GM19468 (cell line): Measurements from ENCODE around the gene RWDD4.
A peak's percentile ranks its signal among the peaks of the same experiment; 100 is the strongest.

Experiments used
- ATAC-seq: cut with Tn5 transposase; IDR thresholded peaks from one replicate; pipeline ENCODE4 v1.9.1; 2021; ENCODE audit warnings: mild to moderate bottlenecking, moderate library complexity, moderate number of reproducible peaks; ENCODE audit not compliant: unreplicated experiment; ENCODE audit errors: extremely low read depth

The RWDD4 gene

DNA sequence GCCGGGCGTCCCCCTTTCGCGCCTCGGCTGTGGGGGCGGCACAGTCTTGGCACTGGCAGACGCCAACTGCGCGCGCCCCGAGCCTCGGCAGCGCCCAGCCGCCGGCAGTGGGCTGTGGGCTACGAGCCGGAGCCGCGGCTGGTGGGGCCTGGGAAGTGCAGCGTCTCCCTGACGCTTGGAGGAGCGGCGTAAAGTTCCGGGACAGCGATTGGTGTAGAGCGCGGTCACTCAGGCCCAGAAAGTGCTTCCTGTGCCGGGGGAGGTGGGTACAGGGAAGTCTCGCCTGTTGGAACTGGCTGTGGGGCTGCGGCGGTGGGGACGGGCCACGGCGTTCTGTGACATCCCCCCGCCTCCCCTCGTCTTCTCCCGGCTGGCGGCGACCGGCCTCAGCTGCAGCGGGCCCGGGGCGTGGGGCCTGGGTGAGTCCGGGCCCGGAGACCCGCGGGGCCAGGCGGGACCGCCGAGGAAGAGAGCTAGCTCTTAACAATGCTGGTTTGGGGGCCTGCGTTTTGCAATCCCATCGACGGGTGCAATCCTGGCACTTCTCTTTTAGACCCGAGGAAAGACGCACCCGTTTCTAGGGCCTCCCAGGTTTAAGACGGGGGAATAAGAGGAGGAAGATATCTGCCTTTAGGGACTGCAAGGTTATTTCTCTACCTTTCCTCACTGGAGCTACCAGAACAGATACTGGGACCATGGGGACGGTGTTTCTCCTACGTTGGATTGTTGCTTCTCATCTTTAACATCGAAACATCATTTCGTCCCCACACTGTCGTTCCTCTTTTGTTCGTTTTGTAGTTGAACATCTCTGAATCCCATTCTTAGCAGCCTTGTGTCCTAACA is at the start of gene RWDD4, which contains the start of gene TRAPPC11:
TSS of gene RWDD4 (minus strand) at position 157 of the 843 bp plus-strand sequence. CDS start 233 bp downstream, outside the sequence.
TSS of gene TRAPPC11 (plus strand) at position 265 of the 843 bp plus-strand sequence. CDS start 4,575 bp downstream, outside the sequence.
- peak; percentile 98 for ATAC-seq

DNA sequence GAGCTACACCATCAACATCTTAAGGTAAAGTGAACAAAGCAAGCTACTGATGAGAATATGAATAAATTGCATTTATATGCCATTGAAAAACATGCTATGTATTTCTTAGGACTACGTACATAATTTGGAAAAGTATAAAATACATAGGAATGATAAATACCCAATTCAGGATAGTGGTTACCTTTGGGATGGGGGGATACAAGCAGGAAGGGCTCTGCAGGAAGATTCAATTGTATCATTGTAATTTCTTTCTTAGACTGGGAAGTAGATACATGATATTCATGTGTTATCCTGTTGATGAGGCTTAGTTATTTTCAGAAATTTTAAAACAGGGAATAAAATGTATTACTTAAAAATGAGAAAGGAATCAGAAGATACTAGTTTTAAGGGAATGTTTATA is 43.5 kb upstream of the RWDD4 start:
- no peak for ATAC-seq

DNA sequence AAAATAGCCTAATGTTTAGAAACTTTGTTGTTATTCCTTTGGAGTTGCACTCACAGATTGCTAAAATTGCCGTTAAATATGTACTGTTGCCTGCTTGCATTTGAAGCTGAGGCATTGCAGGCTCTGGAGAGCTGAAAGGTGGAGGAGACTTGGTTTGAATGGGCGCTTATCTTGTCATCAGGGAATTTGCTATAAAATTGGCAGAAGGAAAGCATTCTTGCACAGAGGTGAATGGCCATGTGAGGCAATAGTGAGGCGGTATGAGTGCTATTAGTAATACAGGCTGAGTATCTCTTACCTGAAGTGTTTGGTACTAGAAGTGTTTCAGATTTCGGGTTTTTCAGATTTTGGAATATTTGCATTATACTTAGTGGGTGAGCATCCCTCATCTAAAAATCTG is 41.4 kb upstream of the RWDD4 start:
- no peak for ATAC-seq

DNA sequence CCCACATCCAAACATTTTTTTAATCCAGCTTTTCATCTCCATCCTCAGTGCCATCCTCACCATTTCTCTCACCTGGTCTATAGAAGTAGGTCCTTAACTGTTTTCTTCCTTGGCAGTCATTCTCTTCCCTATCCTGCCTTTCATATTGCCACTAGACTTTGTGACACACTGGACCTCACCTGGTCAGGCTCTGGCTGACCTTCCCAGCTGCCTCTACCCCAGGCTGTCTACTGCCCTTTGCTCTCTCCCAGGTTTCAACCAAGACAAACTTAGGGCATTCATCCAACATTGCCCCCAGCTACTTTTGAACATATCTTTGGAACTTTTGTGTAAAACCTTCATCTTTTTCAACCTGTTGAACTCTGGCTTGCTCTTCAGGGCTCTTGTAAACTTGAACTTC is 39.9 kb upstream of the RWDD4 start:
- ATAC-seq = no peak

DNA sequence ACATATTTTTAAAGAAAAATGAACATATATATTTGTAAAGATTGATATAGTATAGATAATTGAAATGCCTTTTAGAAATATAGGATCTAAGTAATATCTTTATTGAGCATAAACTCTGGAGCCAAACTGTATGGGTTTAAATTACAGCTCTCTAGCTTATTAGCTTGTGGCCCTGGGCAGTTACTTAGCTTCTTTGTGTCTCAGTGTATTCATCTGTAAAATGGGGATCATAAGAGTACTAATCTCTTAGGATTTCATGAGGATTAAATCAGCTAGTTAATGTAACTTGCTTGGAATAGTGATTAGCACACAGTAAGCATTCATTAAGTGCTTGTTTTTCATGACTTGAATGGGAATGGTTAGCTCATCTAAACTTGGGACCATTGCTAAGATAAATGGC is 32.9 kb upstream of the RWDD4 start:
- no peak for ATAC-seq

DNA sequence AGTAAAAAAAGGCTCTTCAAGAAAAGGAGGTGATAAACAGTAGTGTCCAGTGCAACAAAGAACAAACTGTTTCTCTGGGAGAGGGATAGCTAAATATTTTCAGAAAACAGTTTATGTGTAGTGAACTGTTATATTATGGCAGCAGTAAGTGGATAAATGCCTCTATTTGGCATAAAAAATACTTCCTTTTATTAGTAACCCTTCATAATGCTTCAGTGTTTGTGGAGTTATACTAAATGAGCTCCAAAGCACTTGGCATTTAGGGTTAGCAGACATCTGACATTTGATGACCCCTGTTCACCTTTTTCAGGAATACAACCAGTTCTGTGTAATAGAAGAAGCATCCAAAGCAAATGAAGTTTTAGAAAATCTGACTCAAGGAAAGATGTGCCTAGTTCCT is 32.0 kb upstream of the RWDD4 start:
- no peak for ATAC-seq

DNA sequence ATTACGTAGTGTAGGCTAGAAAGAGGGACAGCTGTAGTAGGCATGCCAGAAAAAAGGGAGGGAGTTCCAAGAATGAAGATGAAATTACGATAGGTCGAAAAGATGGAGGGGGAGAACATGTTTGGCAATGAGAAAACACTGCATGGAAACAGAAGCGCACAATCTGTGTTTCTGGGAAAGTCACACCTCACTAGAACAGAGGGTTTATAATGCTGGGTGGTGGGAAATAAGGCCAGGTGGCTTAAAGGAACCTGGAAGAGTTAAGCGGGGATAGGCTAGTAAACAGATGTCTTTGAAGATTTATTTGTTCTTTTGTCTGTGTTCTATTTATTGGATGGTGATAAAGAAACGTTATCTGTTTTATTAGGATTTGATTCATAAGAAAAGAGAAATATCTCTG is 29.2 kb upstream of the RWDD4 start:
- ATAC-seq = no peak

DNA sequence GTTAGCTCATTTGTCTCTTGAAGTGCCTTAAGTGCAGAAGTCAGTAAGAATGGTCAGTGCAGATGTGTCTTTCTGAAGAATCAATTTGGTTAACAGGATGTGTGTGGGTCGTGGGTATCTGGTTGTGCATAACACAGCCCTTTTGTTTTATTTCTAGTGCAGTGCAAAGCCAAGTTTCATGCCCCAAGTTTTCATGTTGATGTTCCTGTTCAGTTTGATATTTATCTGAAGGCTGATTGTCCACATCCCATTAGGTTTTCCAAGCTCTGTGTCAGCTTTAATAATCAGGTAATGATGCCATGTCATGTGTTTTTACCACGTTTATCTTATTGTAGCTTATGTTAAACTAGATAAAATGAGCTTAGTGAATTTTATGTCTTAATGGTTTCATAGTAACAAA is 27.5 kb upstream of the RWDD4 start:
- ATAC-seq = no peak

DNA sequence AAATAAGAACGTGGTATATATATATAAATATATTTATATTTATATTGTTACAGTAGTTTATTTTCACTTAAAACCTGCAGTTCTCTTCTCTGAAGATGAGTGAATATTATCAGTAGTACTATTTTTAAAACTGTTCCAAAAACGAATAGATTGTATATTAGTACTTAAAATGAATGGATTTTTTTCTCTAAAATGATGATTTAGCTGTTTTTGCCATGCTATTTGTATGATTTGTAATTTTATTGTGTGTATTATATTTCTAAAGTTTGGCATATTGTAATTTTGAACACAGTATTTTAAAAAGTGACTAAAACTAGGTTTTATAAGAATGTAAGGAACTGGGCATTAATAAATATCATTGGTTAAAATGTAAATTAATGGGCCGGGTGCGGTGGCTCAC is 22.1 kb upstream of the RWDD4 start:
- ATAC-seq = no peak

DNA sequence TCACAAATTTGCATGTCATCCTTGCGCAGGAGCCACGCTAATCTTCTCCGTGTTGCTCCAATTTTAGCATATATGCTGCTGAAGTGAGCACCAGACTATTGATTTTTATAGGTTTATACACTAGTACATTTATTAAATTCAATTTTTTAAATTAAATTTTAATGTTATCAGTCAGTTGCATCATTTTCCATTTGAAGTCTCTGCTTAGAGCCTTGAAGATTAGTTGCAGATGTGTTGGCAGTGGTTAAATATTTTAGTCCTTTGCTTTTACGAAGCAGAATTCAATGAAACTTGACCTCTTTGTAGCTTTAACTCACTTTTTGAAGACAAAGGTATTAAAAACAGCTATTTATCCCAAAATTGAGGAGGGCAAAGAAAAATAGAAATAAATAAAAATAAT is 16.6 kb upstream of the RWDD4 start:
- no peak for ATAC-seq

DNA sequence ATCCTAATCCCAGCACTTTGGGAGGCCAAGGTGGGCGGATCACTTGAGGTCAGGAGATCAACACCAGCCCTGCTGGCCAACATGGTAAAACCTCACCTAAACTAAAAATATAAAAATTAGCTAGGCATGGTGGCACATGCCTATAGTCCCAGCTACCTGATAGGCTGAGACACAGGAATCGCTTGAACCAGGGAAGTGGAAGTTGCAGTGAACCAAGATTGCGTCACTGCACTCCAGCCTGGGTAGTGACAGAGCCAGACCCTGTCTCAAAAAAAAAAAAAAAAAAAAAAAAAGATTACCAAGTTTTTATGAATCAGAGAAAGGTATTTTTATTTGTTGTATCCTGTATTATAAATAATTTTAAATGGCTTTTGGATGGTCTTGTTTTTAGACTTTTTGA is 15.2 kb upstream of the RWDD4 start:
- no peak for ATAC-seq

DNA sequence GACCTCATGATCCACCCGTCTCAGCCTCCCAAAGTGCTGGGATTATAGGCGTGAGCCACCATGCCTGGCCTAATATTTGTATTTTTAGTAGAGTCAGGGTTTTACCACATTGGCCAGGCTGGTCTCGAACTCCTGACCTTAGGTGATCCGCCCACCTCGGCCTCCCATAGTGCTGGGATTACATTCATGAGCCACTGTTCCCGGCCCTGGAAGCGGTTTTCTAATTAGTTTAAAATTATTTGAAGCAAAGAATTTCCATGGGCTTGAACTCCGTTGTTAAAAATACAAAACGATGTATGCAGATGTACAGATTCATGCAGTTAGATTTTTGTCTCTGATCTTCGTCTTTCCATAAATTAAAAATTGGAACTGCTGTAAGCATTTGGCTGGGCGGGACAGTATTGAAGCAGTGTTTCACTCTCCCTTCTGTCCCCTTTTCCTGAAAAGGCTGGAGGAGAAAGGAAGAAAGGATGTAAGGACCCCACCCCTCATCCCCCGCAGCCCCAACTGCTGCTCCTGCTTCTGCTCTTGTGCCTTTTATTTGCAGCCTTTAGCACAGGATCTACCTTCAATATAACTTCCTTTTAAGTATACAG is 12.1 kb upstream of the RWDD4 start:
- no peak for ATAC-seq

DNA sequence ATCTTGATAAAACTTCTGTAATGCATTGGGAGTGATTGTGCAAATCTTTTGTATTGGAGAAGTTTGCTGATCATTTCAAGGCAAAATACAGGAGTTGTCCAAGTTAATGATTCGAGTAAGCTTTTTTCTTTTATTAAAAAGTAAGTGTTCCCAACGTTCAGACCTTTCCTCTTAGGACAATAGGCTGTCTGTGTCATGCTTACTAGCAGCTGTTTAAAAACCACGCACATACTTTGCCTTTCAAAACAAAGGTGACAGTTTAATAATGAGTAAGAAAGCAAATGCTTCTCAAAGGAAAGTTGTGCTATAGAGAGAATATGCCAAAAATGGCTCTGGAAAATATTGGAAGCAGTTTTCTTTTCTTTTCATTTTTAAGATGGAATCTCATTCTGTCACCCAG is 11.3 kb upstream of the RWDD4 start:
- no peak for ATAC-seq

DNA sequence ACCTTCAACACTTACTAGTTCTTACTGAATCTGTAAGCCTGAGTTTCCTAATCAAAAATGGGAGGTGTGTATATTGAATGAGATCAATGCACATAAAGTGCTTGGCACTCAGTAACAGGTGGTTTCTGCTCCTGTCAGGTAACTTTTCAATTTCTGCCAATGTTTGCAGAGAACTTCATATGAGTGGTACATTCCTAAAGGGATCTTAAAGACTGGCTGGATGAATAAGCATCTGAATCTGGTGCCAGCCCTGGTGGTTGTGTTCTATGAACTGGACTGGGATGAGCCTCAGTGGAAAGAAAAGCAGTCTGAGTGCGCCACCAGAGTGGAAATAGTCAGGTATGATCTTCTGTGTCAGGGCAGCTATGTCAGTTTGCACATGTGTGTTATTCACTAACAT is 7.1 kb upstream of the RWDD4 start:
- no peak for ATAC-seq

DNA sequence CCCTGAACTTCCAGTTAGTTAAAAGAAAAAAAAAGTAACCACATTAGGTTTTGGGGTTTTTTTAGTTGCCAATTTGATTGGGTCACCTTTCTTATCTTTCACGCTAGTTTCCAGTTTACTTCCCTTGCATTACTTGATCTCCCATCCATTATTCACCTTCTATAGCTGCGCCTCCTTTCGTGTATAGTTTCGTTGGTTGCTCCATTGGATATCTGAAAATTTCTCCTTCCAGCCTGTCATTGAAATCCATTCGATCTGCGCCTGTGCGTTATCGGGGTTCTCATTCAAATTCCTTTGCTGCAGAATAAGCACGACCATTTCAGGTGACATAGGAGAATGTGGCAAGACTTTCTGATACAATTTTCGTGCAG is 872 bp upstream of the RWDD4 start:
- no peak for ATAC-seq

DNA sequence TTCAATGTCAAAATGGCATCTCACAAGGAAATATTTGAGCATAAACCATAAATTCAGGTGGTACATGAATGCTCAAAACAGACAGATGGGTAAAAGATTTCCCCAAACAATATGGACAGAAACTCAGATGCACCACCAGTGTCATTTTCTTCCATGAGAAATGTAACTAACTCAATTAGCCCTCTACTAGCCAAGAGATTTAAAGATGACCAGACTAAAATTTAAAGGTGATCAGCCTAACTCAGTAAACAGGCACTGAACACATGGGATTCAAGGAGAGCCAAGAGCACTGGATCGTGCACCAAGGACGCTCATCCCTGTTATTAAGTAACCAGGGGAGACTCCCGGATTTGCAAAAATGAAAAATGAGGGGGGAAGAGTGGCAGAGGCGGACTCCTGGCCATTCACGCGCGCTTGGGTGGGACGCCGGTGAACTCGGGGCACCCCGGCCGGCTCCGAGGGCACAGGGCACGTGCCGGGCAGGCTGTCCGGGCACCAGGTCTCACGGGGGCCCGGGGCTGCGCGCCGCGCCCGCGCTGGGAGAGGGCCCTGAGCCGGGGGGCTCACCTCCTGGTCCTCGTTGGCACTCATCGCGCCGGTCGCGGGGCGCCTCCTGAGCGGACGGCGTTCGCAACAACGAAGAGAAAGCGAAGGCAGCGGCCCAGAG is 490 bp downstream of the RWDD4 start:
- peak; percentile 5 for ATAC-seq

DNA sequence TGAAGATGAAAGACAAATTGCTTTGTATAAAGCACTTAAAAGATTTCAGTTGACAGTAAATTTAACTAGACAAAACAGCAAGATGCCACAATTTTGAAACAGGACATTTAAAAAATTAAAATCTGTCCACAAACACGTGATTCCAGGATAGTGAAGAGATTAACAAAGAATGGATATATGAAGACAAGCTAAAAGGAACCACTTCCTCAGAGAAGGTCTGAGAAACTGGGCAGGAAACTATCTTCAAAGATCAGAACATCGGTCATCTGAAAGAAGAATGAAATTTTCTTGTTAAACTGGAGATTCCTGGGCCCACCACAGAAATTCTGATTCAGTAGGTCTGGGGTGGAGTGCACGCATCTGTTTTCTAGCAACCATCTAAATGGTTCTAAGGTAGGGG is 1.4 kb downstream of the RWDD4 start:
- no peak for ATAC-seq

DNA sequence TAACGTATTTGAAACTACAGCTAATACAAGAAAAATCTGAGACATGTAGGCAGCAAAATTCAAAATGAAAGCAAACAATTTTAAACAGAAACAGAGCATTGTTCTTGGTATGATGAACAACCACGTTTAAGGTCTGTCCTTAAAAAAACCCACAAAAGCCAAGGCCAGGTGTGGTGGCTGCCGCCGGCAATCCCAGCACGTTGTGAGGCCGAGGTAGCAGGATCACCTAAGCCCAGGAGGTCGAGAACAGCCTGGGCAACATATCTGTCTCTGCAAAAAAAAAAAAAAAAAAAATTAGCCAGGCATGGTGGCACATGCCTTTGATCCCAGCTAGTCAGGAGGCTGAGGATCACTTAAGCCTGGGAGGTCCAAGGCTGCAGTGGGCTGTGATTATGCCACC is 13.7 kb downstream of the RWDD4 start:
- no peak for ATAC-seq

DNA sequence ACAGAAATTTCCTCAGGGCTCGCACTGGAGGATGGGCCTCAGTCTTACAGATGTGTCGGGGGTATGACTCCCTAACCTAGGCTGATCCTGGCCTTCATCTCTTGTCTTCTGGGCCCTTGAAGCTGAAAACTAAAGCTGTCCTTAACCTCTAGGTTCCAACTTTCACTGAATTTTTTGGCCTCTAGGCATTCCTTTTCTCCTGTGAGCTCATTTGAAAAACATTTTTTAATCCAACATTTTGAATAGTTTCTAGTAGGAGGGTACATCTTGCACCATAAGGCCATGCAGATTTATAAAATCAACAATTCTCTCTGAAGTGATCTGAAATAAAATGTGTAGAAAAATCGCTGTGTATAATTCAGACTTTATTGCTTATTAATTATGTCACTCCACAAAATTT is 19.7 kb downstream of the RWDD4 start:
- no peak for ATAC-seq

DNA sequence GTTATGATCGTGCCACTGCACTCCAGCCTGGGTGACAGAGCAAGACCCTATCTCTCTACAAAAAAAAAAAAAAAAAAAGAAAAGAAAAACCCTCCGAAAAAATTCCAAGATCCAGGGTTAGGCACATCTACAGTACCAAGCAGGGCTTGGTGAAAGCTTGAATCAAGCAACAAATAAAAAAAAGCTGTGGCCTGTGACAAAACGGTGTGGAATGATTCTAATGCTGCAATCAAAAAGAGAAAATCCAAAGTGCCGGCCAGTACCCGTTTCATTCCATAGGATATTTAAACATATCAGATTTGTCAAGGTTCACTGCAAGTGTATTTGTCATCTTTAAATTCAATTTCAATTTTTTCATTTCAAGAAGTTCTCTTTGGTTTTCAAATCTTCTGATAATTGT is 20.5 kb downstream of the RWDD4 start:
- ATAC-seq = no peak

DNA sequence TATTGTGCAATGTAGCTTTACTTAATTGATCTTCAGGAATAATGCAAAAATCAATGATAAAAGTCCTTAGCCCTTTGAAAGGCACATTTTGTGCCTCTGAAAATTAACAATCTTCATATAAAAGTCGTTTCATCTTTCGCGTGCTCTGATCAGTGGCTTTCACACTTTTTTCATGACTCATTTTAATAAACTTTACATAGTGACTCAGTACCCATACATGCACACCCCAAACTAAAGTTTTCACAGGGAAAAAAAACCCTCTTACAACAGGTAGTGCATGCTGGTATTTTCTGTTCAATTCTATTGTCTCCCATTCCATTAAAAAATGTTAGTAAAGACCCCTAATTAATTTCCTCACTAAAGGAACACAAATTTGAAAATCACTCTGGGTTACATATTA is 21.5 kb downstream of the RWDD4 start:
- no peak for ATAC-seq
